Activated CD4-positive, alpha-beta T cell treated with anti-CD3 and anti-CD28 coated beads, Interleukin-2, amount 10 ng/mL, durations not matched to agents 7 days and 5 days (primary cell): Measurements from ENCODE around the gene SALL1. TPM values are rescaled to one million over a fixed set of nuclear protein-coding genes. Genes with fewer than 3 reads are reported as not detected.

Source experiments
- CTCF ChIA-PET: fragments of 350-600 bp; sonication (Branson Sonifier 250); formaldehyde crosslinking; loops from one replicate; lab custom pipeline; 2021; ENCODE audit warnings: antibody characterized with exemption; lab: Charles Lee
- POLR2A ChIA-PET: fragments of 350-600 bp; sonication (Branson Sonifier 250); formaldehyde crosslinking; loops from one replicate; lab custom pipeline; 2021; ENCODE audit warnings: antibody characterized with exemption; lab: Charles Lee
- DNase-seq: peaks from one replicate; pipeline ENCODE4 v3.0.0-alpha.2; 2020
- H3K27ac Mint-ChIP-seq: one replicate; pipeline ENCODE4 v1.8.0; 2021; ENCODE audit warnings: mild to moderate bottlenecking, moderate library complexity, mixed read lengths
- H3K27me3 Mint-ChIP-seq: one replicate; pipeline ENCODE4 v1.8.0; 2021; ENCODE audit warnings: mixed read lengths
- H3K36me3 Mint-ChIP-seq: one replicate; pipeline ENCODE4 v1.8.0; 2021; ENCODE audit warnings: low read depth, mixed read lengths
- H3K4me1 Mint-ChIP-seq: one replicate; pipeline ENCODE4 v1.8.0; 2021; ENCODE audit warnings: mixed read lengths
- H3K4me3 Mint-ChIP-seq: one replicate; pipeline ENCODE4 v1.8.0; 2021; ENCODE audit warnings: mild to moderate bottlenecking, moderate library complexity, mixed read lengths
- H3K9me3 Mint-ChIP-seq: one replicate; pipeline ENCODE4 v1.8.0; 2021; ENCODE audit warnings: mixed read lengths
- total RNA-seq, 2 experiments: library from RNA; stranded (reverse); gene quantifications; one replicate each; pipeline ENCODE4 v1.2.3, GENCODE V29; 2021

SALL1 gene
- not detected for total RNA-seq

DNA sequence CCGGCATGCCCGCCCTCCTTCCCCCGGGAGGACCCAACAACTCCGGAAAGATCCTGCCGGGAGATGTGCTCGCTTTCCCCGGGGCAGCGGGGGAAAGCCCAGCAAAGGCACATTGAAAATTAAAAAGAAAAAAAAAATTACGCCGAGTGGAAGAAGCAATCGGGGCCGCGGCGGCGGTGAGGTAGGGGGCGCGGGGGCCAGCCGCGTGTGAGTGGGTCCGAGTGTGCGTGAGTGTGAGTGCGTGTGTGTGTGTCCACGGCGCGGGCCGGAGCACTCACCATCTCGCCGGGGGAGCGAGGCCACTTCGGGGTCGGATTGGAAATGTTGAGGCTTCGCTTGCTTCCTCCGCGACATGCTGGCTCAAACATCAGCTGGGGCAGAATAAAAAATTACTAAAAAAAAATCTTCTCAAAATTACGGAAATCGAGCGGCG, at the start of gene SALL1:
TSS of gene SALL1 (minus strand) at position 383 of the 433 bp plus-strand sequence. CDS start at position 354, 29 bp downstream.
- H3K4me3 Mint-ChIP-seq: no peak within 1 kb of the TSS
- DNase-seq: no peak
- peaks cover 75% of the 10 kb centered on the region for H3K27me3 Mint-ChIP-seq
- H3K9me3 Mint-ChIP-seq: peaks cover 2% of the 10 kb centered on the region
- ChIA-PET CTCF (no interaction called here), POLR2A (no interaction called here)
- H3K27ac Mint-ChIP-seq: peak within 1 kb of the TSS; percentile 64
- H3K4me1 Mint-ChIP-seq: peaks cover 2% of the 10 kb centered on the region
- H3K36me3 Mint-ChIP-seq: peaks cover 3% of the 10 kb centered on the region

DNA sequence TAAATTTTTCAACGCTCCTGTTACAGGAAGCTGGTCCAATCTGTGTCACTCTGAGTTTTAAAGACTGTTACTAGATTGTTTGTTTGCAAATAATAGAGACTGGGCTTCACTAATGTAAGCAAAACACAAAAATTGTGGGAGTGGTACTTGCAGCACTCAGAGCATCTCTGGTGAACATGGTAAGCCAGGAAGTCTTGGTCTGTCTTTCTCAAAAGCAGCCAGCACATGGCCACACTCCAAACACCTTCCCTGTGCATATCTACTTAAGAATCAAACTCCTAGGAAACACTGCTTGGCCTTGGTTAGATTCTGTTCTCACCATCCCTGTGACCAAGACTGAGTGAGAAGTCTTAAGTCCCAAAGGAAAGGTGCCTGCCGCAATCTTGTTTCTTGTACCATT, 49.7 kb upstream of the SALL1 start:
- ChIA-PET POLR2A (no interaction called here), CTCF (no interaction called here)
- no peaks in the 10 kb centered on the region for H3K27me3 Mint-ChIP-seq

DNA sequence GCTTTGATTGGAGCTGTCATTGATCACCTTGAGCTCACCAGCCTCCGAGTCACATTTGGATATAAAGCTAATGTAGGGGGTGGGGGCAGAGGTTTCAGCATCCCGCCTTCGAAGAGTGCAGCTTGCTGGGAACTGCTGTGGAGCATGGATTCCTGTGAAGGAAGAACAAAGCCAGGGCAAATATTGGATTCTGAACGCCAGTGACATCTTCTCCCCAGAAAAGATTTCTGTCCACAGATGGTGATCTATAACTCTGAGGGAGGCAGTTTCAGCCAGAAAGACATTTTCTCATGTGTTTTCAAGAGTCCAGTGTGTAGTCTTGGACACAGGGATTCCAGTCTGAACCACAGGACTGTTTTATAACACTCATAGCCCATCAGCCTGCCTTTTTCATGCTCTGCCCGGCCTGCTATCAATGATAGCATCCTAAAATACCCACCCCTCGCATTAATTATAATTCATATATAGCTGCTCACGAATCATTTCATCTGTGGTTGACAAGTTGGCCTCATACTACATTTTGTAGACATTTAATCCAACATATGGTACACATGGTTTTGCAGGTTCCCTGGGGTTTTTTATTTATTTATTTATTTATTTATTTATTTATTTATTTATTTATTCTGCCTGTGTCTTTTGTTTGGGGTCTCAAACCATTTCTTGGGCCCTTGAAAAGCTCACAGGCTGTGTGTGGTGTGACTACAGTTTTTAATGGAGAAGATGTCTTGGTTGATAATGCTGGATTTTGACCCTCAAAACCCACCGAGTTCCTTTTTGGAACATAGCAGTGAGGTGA, 47.1 kb upstream of the SALL1 start:
- H3K4me1 Mint-ChIP-seq: no peaks in the 10 kb centered on the region
- H3K9me3 Mint-ChIP-seq: no peaks in the 10 kb centered on the region
- ChIA-PET POLR2A (no interaction called here), CTCF (no interaction called here)
- no peak for DNase-seq
- H3K36me3 Mint-ChIP-seq: no peaks in the 10 kb centered on the region
- no peak overlapping the region for H3K4me3 Mint-ChIP-seq
- no peaks in the 10 kb centered on the region for H3K27me3 Mint-ChIP-seq
- no peak overlapping the region for H3K27ac Mint-ChIP-seq

More for the DNA sequence above, 49.7 kb upstream of the SALL1 start:
- no peak overlapping the region for H3K27ac Mint-ChIP-seq
- H3K36me3 Mint-ChIP-seq: no peaks in the 10 kb centered on the region
- no peak overlapping the region for H3K4me3 Mint-ChIP-seq
- H3K9me3 Mint-ChIP-seq: no peaks in the 10 kb centered on the region
- H3K4me1 Mint-ChIP-seq: no peaks in the 10 kb centered on the region
- DNase-seq: no peak

DNA sequence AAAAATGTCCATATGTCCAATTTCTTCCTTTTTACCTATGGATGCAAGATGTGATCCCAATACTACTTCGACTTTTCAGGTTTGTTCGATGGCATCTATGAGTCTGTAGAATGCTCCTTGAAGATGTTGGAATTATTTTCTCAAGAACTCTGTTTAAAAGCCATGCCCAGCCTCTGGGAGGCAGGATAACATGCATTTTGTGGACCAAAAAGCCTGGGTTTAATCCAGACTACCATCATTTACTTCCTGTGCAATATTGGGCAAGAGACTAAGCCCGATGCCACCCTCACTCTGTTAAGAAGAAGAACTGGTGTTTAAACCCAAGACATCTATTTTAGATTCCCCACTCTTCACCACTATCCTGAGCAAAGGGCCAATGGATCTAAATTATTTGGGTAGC, 42.8 kb upstream of the SALL1 start:
- H3K4me1 Mint-ChIP-seq: no peaks in the 10 kb centered on the region
- no peak overlapping the region for H3K27ac Mint-ChIP-seq

DNA sequence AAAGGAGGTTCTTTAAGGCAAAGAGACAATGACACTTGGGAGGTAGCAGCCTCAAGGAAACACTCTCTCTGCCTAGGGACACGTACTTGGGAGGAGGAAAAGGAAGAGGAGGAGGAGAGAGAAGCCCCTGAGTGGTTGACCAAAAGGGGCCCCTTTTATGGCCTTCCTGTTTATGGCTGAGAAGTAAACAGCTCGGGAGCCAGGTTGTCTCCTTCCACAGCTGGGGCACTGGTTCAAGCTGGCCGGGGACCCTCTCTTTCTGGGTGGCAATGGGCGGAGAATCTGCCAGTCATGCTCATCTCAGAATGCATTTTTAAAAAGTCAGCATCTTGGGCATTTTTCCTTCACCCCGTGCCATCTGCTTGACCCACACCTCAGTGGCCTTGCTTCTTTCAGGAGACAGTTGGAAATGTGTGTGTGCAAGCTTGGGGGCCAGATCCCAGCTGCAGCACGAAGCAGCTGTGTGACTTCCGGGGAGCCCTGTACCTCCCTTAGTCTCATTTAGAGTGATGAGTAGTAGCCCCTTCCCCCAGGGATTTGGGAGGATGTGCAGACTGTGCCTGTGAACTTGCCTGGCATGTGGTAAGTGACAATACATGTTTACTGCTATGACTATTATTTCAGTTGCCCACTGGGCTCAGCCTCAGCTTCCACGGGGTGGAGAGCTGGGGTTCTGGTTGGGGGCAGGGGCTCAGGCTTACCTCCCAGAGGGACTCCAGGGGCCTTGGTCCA, 33.8 kb upstream of the SALL1 start:
- ChIA-PET POLR2A (no interaction called here), CTCF (no interaction called here)
- H3K27ac Mint-ChIP-seq: no peak overlapping the region
- no peak overlapping the region for H3K4me3 Mint-ChIP-seq
- H3K9me3 Mint-ChIP-seq: no peaks in the 10 kb centered on the region
- no peaks in the 10 kb centered on the region for H3K27me3 Mint-ChIP-seq
- H3K4me1 Mint-ChIP-seq: no peaks in the 10 kb centered on the region
- DNase-seq: no peak
- no peaks in the 10 kb centered on the region for H3K36me3 Mint-ChIP-seq

More for the DNA sequence above, 42.8 kb upstream of the SALL1 start:
- Mint-ChIP-seq H3K9me3 (no peaks in the 10 kb centered on the region), H3K4me3 (no peak overlapping the region), H3K36me3 (no peaks in the 10 kb centered on the region), H3K27me3 (no peaks in the 10 kb centered on the region)
- ChIA-PET CTCF (no interaction called here), POLR2A (no interaction called here)
- DNase-seq: no peak

DNA sequence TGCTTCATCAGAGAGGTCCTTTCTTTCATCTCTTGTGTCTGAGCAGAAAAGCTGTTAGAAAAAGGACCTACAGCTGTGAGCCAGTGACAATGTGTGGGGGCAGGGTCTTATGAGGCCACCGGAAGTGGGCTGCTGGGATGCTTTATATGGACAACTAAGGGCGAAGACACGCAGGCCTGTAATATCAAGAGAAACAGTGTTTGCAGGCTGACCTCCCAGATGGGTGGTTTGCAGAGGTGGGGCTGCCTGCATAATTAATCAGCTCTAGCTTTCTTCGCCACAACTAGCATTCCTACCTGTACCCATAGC, 30.4 kb upstream of the SALL1 start:
- DNase-seq: no peak
- Mint-ChIP-seq H3K27me3 (no peaks in the 10 kb centered on the region), H3K9me3 (no peaks in the 10 kb centered on the region), H3K4me3 (no peak overlapping the region), H3K27ac (no peak overlapping the region), H3K36me3 (no peaks in the 10 kb centered on the region), H3K4me1 (no peaks in the 10 kb centered on the region)
- POLR2A ChIA-PET: no interaction called here
- CTCF ChIA-PET: no interaction called here

DNA sequence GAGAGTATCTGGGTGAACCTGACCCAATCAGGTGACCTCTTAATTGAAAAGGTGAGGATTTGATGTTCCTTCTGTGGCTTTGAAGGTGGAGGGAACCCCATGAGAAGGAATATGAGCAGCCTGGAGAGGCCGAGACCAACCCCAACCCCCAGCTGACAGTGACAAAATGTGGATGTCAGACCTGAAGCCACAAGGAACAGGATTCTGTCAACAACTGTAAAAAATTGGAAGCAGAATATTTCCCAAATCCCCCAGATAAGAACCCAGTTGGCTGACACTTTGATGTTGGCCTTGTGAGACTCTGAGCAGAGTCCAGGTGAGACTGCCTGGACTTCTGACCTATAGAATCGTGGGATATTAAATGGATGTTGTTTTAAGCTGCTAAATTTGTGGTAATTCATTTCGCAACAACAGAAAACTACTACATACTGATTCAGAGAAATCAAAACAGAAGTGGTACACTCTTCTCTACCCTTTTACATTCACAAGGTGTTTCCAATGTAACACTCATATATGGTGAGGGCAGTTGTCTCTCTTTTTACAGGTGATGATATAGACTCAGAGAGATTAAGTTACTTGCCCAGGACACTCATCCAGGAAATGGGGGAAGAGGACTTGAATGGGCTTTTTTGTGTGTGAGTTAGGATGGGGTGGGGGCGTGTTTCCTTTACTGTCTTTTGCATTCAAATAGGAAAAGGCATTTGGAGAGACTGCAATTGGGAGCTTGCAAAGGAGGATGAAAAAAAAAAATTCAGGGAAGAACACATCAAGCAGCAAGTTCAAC, 29.8 kb upstream of the SALL1 start:
- H3K27me3 Mint-ChIP-seq: no peaks in the 10 kb centered on the region
- no peaks in the 10 kb centered on the region for H3K9me3 Mint-ChIP-seq
- POLR2A ChIA-PET: no interaction called here
- no peaks in the 10 kb centered on the region for H3K4me1 Mint-ChIP-seq
- H3K36me3 Mint-ChIP-seq: no peaks in the 10 kb centered on the region
- no peak overlapping the region for H3K4me3 Mint-ChIP-seq
- H3K27ac Mint-ChIP-seq: no peak overlapping the region
- CTCF ChIA-PET: no interaction called here
- no peak for DNase-seq

DNA sequence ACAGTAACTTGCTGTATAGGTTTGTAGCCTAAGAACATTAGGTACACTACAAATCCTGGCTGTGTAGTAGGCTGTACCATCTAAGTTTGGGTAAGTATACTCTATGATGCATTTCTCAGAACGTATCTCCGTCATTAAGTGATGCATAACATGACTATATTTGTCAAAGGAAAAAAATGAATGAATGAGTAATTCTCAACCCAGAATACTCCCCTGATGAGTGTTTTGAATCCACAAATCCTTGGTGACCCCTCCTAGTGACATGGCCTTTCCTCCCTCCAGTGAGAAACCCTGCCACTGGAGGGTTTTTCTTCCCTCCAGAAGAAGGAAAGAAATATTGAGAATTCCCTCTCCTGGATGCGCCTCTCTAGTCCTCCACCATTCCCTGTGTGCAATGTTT, 24.0 kb upstream of the SALL1 start:
- H3K4me1 Mint-ChIP-seq: no peaks in the 10 kb centered on the region
- no peak for DNase-seq
- no peak overlapping the region for H3K4me3 Mint-ChIP-seq
- no peaks in the 10 kb centered on the region for H3K36me3 Mint-ChIP-seq
- ChIA-PET POLR2A (no interaction called here), CTCF (no interaction called here)
- no peak overlapping the region for H3K27ac Mint-ChIP-seq
- H3K27me3 Mint-ChIP-seq: no peaks in the 10 kb centered on the region
- H3K9me3 Mint-ChIP-seq: peaks cover 3% of the 10 kb centered on the region

DNA sequence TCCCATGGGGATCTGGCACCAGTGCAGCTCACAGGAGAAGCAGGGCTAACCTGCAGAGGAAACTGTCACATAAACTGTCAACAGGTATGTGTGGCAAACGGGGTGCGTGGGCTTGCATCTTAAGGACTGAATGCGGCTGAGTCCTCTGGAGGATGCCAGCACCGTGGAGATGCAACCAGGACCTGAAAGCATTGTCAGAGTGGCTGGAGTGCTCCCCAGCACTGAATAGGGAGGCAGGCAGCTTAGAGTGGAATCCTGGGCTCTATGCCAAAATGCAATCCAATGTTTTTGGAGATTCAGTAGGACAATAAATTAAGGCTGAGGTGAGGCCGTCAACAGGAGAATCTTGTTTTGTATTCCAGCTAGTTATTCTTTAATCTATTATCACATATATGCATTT, 21.3 kb upstream of the SALL1 start:
- POLR2A ChIA-PET: interaction anchor here (0.6 kb wide), 1 partner anchor 405 kb away, joined by 3 read pairs; no protein-coding TSS in a partner anchor
- Mint-ChIP-seq H3K27me3 (no peaks in the 10 kb centered on the region), H3K27ac (no peak overlapping the region), H3K4me3 (no peak overlapping the region), H3K9me3 (peaks cover 3% of the 10 kb centered on the region), H3K36me3 (no peaks in the 10 kb centered on the region), H3K4me1 (no peaks in the 10 kb centered on the region)
- no peak for DNase-seq
- CTCF ChIA-PET: no interaction called here

DNA sequence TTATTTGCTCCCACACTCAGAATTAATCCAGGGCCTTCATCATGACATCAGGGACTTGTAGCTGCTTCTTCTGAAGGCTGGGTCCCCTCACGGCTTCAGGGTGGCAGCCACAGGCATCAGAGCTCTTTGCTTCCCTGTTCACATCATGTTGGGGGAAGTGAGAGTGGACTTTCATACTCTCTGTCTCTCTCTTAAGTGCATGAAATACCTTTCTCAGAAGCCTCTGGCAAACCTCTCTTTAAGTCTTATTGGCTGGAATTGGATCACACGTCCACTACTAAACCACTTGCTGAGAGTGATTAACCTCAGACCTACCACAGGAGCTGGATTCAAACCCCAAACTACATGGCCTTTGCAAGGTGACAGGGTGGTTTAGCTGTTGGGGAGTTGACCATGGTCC, 17.7 kb upstream of the SALL1 start:
- H3K27ac Mint-ChIP-seq: no peak overlapping the region
- peaks cover 3% of the 10 kb centered on the region for H3K9me3 Mint-ChIP-seq
- DNase-seq: no peak
- H3K4me3 Mint-ChIP-seq: no peak overlapping the region
- POLR2A ChIA-PET: no interaction called here
- H3K36me3 Mint-ChIP-seq: no peaks in the 10 kb centered on the region
- H3K4me1 Mint-ChIP-seq: no peaks in the 10 kb centered on the region
- H3K27me3 Mint-ChIP-seq: no peaks in the 10 kb centered on the region
- CTCF ChIA-PET: no interaction called here

DNA sequence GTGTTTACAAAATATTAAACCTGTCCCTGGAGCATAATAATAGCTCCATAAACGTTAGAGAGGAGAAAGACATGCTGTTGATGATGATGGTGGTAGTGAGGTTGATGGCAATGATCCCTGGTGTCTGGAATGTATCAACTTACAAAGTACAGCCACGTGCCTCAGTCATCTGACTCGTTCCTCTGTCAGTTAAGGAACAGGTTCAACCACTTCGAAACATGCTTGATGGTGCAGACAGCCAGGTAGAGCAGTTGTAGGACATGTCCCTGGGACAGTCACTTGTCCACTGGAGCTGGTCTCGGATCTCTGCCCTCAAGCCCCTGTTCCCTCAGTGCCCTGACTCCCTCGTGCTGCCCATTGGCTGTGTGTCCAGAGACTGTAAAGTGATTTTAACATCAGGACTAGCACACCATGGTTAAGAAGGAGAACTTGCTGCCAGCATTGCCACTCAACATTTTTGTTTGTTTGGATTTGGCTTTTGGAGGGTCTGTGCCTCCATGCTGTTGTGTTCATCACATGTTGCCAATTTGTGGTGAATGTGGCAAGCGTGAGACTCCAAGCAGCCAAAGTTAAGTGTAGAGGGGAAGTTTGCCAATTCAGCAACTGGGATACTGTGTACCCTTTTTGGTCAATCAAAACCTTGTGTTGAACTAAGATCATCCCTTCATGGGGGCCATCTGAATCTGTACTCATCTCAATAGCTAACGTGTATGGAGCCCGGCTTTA, 16.3 kb upstream of the SALL1 start:
- CTCF ChIA-PET: no interaction called here

DNA sequence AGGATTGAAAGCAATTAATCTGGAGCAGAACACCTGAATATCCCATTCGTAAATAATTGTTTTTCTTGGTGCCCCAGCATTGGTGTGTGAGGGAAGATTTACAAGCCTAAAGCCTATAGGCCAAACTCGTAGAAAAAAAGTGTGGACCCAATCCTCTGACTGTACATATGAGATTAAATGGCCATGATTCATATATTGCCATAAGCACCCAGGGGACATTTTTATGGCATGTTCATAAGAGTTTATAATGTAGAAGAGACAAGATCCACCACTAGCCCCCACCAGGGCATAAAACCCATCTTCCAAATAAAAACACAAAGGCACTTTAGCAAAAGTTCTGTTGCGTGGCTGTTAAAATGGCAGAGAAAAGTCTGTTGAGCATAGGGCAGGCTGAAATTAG, 15.5 kb upstream of the SALL1 start:
- H3K4me1 Mint-ChIP-seq: no peaks in the 10 kb centered on the region
- H3K27me3 Mint-ChIP-seq: no peaks in the 10 kb centered on the region
- no peak overlapping the region for H3K4me3 Mint-ChIP-seq
- POLR2A ChIA-PET: no interaction called here
- no peaks in the 10 kb centered on the region for H3K36me3 Mint-ChIP-seq
- CTCF ChIA-PET: no interaction called here
- no peak for DNase-seq
- H3K9me3 Mint-ChIP-seq: peaks cover 3% of the 10 kb centered on the region
- no peak overlapping the region for H3K27ac Mint-ChIP-seq

More for the DNA sequence above, 16.3 kb upstream of the SALL1 start:
- Mint-ChIP-seq H3K9me3 (peaks cover 3% of the 10 kb centered on the region), H3K27me3 (no peaks in the 10 kb centered on the region), H3K4me3 (no peak overlapping the region), H3K4me1 (no peaks in the 10 kb centered on the region), H3K36me3 (no peaks in the 10 kb centered on the region), H3K27ac (no peak overlapping the region)
- POLR2A ChIA-PET: no interaction called here
- DNase-seq: no peak
